PC-9 (cell line): ENCODE measurements around the gene DACT2.

ENCODE experiments used
- CTCF ChIP-seq: fragments of 200-600 bp; sonication (generic); conservative IDR thresholded peaks from 2 replicates; pipeline ENCODE4 v1.6.1; 2017; ENCODE audit warnings: mixed run types, antibody characterized with exemption, mild to moderate bottlenecking, moderate library complexity
- EZH2 ChIP-seq: fragments of 200-600 bp; sonication (generic); IDR thresholded peaks from 2 replicates; pipeline ENCODE4 v1.8.0; 2017; ENCODE audit warnings: antibody characterized with exemption, low read depth

- TF ChIP-seq CTCF (no peak), EZH2 (no peak)
Measured at GRCh38 chr6:168299541-168300511, 19.8 kb downstream of the DACT2 start.
